IPS-11a (cell line): ENCODE measurements around the gene SLC19A2.
"Not testable (repeated sequence)": the region's sequence is repeated elsewhere in the genome, so short reads cannot be mapped to it uniquely, and the experiment has no call there.

Experiments
- H3K4me3 ChIP-seq: one replicate; pipeline ENCODE4 v1.5.1; 2013; ENCODE audit warnings: low read depth, low read length, control low read depth

SLC19A2 gene

DNA sequence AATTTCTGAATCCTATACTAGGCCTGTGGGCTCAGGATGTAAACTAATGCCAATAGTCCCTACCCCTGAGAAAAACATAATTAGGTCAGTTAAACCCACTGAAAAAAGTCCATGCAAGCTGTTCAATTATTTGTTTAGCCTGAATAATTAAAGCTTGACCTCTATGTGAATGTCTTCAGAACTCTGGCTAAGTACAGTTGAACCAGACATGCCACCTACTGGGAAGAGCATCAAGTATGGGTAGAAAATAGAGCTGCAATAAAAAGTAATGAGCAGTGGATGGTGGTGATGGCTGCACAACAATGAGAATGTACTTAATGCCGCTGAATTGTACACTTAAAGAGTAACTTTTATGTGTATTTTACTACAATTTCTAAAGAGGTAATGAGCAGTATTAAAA lies 23.6 kb upstream of the SLC19A2 start:
- no peak overlapping the region for H3K4me3 ChIP-seq

DNA sequence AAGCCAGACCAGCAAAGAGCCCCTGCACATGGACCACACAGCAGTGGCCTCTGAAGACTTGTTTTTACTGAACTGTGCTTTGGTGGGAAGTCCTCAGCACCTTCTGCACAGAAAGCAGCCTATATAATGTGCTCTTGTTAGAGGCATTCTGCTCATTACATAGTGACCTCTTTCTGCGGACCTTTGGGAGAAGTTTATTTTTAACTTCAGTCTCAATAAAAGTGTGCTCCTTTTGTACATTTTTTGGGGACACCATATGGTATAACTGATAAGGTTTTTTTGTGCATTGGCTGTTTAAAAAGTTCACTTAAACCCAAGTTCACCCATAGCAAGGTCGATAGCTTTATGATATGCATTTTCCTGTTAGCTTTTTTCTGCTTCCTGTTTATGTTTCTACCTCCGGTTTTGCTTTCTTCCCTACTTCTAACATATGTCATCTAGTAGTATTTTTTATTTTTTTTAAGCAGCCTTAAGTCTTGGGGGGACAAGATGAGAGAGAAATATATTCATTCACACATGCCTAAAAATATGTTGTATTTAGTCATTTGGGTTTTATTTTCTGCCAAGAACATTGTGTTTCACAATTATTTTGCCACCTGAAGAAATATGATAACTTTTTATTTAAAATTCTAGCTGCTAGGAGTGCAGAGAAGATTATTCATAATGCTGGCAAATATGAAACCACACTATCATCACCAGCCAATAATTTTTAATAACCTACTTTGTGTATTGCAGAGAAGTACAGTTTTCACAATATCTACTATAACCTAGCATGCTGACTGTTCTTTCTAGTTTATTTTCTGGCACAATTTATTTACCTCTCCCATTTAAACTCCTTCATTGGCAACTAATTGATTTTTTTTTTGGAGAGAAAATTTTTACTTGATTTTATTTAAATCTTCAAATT lies 22.9 kb upstream of the SLC19A2 start:
- H3K4me3 ChIP-seq = no peak overlapping the region

DNA sequence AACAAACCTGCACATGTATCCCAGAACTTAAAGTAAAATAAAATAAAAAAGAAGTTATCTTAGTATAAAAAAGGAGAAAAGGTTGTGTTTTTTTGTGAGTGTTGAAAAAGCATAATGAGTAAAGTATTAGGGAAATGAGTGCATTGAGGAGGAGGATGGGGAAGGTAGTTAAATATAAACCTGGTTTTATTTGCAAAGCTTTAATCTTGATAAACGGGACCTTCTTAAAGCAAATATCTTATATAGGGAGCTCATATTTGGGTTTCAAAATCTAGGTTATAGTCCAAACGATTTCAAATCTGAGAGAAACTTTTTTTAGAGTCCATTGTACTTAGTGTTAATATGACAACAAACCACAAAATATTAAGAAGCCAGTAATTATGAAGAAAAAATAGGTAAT lies 21.7 kb upstream of the SLC19A2 start:
- H3K4me3 ChIP-seq = no peak overlapping the region

DNA sequence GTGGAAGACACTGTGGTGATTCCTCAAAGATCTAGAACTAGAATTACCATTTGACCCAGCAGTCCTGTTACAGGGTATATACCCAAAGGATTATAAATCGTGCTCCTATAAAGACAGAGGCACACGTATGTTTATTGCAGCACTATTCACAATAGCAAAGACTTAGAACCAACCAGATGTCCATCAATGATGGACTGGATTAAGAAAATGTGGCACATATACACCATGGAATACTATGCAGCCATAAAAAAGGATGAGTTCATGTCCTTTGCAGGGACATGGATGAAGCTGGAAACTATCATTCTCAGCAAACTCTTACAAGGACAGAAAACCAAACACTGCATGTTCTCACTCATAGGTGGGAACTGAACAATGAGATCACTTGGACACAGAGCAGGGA lies 17.9 kb upstream of the SLC19A2 start:
- not testable (repeated sequence) for H3K4me3 ChIP-seq

DNA sequence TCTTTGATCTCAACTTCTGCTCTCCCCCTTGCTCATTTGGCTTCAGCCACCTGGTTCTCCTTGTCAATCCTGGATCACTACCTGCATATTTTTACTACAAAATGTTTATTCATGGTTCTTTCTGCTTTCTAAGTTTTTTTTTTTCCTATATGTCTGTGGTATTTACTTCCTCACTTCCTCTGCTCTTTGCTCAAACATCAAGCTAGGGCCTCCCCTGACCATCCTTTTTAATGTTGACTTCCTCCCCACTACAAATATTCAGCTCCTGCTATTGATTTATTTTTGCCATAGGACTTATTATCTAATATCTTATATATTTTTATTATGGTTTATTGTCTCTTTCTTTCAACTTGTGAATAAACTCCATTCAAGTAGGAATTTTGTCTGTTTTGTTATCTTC lies 14.1 kb upstream of the SLC19A2 start:
- H3K4me3 ChIP-seq = no peak overlapping the region

DNA sequence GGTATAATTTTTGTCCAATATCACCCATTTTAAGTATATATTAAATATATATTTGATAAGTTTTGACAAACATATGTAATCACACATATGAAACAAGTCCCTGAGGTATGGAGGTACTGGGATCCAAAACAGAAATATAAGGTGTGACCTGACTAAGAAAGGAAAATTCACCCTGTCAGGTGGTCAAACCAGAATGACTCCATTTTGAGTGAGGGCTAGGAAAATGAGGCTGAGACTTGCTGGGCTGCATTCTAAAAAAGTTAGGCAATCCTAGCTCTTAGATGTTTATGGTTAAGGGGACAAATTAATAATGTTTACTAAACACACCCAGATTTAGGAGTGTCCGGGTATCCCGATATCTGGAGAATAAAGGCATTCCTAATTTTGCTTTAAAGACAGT lies 11.6 kb upstream of the SLC19A2 start:
- H3K4me3 ChIP-seq = no peak overlapping the region

DNA sequence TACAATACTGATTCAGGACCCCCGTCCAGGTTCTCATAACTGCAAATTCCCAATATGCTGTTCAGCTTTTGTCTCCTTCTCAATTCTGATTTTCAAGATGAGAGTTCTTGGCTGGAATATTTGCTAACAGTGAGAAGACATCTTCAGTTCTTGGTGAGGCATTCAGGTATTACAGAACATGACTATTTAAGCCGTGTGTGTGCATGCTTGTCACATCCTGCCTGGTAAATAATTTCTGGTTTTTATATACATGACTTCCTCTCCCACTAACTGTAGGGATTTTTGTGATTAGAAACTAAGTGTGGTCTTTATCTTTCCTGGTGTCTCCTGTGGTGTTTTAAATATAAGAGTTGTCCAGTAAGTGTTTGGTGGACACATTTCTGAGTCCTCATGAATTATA lies 10.2 kb upstream of the SLC19A2 start:
- H3K4me3 ChIP-seq = no peak overlapping the region

DNA sequence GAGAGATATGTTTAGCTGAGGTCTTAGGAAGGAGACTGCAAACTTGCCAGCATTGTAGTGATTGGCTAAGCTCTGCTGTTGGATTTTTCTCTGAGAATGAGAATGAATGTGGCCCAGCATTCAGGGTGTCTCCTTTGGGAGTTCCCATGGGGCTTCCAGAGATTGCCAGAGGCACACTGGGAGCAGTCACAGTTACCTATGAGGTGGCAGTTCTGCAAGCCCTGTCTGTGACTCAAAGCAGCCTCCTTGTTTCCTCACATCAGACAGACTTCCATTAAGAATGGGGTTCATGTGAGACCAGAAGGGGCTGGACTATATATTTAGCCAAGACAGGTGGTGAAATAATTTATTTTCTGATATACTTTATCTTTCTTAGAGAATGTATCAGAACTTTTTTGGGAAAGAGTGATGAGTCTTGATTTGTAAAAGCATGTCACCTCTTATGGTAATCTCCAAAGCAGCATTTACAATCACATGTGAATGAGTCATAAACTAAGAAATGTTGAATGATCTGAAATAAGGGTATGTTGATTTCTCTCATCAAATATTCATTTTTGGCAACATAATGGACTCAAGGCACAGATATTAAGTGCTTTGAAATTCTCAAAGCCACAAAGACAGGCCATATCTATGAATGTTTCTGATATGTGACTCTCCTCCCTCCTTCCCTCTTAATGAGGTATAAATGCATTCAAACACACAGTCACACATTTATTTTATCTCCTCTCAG lies 9.5 kb upstream of the SLC19A2 start:
- no peak overlapping the region for H3K4me3 ChIP-seq

DNA sequence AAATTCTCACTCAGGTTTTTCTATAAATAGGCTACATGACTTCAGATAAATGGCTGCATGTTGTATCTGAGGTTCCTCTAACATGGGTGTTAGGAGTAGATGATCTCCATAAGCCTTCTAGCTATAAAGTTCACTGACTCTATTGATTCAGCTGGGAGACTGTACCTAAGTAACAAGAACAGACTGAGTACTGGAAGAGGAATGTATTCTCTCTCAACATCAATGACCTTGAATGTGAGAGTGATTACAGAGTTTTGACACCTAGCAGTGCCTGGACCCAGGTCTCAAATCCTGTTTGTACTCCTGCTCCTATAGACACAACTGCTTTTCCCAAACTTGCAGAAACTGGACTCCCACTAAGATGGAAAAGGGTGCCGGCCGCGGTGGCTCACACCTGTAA lies 8.6 kb upstream of the SLC19A2 start:
- no peak overlapping the region for H3K4me3 ChIP-seq

DNA sequence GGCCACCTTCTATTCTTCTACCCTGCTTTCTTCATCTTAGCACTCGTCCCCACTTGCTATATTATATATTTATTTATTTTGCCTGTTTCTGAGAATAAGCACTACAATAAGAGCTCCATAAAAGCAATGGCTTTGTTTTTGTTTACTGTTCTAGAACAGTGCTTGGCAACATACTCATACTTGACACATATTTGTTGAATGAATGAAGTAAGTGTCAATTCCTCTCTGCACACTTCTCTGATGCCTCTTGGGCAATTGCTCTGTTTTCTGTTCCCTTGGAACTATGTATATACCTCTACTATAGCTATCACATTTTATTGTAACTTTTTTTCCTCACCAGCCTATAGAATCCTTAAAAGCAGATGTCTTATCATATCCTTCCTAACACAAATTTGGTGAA lies 7.5 kb upstream of the SLC19A2 start:
- H3K4me3 ChIP-seq = no peak overlapping the region

DNA sequence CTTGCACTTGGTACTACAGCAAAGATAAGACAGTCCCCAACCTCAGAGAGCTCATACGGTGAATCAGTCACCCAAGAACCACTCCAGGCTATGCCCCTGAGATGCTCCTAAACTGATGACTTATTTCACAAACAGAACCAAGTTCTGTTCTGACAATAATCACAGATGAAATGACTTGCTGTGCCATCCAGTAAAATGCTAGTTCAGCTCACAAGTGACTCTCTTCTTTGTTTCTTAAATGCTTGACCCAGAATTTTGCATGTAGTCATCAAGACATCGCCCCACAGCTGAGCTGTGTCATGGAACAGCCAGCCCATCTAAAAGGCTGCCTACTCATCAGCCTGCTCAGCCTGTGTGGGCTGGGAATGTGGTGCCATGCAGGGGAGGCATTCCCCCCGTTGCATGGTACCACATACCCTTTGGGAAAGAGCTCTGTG lies 6.1 kb upstream of the SLC19A2 start:
- H3K4me3 ChIP-seq = no peak overlapping the region

DNA sequence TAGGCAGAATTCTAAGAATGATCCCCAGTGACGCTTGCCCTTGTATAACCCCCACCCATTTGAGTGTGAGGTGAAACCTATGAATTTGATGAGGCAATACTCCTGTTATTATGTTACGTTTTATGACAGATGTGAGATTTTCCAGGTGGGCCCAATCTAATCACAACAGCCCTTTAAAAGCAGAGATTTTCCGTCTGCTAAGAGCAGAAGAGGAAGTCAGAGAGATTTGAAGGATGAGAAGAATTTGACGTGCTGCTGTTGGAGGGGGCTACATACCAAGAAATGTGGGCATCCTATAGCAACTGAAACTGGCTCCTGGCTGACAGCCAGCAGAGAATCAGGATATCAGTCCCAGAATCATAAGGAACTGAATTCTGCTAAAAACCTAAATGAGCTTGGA lies 2.4 kb upstream of the SLC19A2 start:
- no peak overlapping the region for H3K4me3 ChIP-seq

DNA sequence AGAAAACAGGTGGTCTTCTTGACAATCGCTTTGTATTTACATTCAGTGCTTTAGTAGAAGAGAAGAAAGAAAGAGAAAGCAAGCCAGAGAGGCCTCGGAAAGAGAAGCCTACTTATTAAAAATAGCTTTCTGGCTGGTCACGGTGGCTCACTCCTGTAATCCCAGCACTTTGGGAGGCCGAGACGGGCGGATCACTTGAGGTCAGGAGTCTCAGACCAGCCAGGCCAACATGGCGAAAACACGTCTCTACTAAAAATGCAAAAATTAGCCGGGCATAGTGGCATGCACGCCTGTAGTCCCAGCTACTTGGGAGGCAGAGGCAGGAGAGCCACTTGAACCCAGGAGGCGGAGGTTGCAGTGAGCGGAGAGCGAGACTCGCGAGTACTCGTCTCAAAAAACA lies 1.8 kb upstream of the SLC19A2 start:
- H3K4me3 ChIP-seq = no peak overlapping the region

DNA sequence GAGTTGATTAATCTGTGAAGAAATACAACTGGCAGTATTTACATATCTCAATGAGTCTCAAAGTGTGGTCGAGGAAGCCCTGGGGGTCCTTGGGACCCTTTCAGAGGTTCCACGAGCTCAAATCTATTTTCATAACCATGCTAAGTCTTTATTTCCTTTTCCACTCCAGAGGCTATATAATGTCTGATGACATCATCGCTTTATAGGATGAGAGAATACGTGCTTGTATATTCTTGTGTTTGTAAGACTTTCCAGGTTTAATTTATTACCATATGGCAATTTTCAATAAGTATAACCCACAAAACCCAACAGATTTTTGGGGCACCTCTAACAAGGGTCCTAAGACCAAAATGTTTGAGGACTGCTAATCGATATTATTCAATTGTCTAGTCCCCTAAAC lies 1.4 kb upstream of the SLC19A2 start:
- H3K4me3 ChIP-seq = no peak overlapping the region

DNA sequence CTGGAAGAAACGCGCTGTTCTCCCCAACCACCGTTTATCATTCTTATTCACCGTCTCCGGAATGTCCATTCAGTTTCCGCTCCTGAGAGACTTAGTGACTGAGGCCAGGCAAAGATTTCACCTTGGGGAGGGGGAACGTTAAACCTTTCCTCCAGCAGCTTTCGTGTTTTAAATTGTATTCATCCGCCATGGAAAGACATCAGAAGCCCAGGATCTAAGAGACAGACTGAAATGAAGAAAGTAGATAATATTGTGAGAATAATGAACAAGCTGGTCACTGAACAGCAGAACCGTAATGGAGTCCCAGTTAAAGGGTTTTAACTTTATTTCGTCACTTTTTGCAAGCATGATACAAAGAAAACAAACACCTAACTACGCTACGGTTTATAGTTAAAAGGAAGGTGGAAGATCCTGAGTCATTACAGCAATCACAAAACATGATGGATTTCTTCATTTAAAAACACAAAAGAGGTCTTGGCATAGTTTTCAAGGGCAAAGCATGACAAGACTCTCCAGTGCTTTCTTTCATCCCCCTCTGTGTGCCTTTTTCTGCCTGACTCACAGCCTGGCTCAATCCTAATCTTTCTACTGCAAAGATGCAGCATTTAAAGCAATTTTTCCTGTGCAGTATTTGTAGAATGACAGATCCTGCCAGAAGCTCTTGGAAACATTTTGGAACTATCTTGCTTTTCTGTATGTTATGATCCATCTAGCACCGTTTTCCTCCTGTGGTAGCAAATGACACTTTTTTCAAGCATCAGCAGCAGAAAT lies 722 bp upstream of the SLC19A2 start:
- H3K4me3 ChIP-seq = peak overlapping the region; percentile 70

DNA sequence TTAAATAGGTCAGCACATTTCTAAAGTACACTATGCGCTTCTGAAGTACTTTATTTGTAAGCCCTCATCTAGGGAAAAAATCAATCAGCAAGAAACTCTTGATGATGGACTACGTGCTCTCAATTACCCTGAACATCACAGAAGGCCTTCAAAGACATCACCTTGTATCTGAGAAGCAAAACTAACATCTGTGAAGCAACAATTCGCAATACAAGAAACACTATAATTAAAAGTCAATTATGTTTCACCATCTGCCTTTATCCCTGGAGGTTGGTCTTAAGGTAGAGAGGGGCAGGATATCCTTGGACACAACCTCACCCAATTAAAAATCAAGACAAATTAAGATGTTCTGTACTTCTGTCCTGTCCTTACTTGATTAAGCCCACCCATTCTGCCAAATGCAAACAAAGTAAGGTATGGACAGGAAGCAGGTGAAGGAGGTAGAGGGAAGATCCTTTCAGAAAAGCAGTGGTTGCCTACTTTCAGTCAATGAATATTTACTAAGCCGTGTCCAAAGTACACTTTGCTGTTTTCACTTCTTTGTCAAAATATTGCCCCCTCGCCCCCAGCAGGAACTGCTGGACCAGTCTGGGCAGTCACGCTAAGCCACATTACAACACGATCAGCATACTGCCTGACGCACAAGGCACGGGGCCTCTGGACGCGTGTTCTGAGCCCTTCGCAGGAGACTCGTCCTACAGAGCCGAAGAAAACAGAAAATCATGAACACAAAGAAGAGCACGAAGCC lies 887 bp downstream of the SLC19A2 start:
- peak overlapping the region; percentile 57 for H3K4me3 ChIP-seq

DNA sequence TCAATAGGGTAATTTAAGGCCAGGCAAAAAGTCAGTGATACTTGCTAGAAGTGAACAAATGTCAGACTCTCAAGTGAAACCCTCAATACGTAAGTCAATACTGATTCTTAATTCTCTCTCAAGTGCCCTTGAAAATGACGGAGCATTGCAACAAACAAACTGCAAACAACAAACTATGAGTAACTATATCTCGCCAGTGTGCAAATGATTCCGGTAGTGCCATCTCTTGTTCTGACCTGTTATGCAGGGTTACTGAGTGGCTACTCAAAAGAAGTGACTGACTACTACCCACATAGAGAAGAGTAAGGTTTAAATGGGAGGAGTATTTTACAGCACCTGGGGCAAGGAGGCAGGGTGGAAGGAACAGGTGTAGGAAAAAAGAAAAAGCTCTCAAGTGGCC lies 1.6 kb downstream of the SLC19A2 start:
- H3K4me3 ChIP-seq = no peak overlapping the region

DNA sequence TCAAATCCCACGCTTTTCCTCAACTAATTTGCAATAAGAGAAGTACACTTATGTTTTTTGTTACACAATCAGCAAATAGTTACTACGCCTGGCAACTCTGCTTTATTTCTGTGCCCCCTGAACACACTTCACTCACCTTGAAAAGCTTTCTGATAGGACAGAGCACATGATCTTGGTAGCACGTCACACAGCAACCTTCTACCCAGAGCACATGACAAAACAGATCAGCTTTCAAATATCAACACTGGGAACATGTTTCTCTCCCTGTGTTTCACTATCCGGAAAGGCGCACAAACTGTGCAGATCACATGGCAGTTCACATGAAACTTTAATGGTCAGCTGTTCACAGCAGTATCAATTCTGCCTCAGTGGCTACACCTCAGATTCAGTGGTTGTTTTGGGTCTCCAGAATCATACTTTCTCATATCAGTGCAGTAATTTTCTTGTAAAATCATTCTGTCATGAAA lies 2.2 kb downstream of the SLC19A2 start:
- H3K4me3 ChIP-seq = no peak overlapping the region

DNA sequence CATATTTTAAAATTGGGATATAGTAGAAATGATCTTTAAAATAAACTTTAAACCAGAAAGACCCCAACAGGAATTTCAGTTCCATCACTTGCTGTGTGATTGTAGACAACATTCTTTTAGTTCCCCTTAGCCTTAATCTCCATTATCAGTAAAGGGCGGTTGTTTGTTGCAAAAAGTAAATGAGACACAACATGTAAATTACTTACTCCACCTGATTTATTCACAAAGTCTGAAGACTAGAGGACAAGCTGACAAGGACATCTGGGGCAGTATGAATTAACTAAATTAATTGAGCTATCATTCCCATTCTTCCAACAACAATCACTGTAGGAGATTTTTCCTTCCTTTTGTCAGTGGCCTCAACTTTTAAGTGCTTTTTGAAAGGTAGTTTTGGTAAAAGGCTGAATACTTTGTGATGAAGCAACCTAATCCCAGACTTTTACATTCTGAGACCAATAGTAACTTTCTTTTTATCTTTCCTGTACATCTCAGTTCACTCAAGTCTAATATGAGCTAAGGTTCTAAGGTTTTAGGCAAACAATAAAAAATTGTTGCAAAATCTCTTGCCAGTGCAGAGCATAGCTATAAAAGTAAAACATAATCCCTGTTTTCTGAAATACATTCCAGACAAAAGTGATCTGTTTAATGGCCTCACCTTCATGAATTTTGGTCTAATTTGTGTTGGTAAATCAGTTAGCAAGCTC lies 6.2 kb downstream of the SLC19A2 start:
- H3K4me3 ChIP-seq = no peak overlapping the region

DNA sequence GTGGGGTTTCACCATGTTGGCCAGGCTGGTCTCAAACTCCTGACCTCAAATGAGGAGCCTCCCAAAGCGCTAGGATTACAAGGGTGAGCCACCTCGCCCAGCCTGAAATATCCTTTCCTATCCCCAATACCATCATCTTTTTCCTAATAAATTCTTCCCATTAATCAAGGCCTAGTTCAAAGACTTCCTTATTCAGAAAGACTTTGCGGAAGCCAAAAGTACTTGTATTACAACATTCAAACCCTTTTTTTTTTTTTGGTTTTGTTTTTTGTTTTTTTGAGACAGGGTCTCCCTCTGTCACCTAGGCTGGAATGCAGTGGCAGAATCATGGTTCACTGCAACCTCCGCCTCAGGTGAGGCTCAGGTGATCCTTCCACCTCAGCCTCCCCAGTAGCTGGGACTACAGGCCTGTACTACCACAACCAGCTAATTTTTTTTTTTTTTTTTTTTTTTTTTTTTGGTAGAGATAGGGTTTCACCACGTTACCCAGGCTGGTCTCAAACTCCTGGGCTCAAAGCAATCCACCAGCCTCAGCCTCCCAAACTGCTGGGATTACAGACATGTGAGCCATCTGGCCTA lies 7.6 kb downstream of the SLC19A2 start:
- H3K4me3 ChIP-seq = no peak overlapping the region
